ENCODE measurements around the gene WNT3A.

GRCh38 chr1:228098323-228098931 is 91.6 kb downstream of the WNT3A start:
- TF ChIP-seq CTCF (conservative IDR thresholded peaks at IDR 0.05; ENCODE audit: low read length), result no peak
- TF ChIP-seq EZH2phosphoT487 (IDR thresholded peaks at IDR 0.05; ENCODE audit: borderline replicate concordance), result no peak

All from Loucy (cell line).